SK-N-MC (cell line): ENCODE data around the gene CDC42BPB.

Experiments used
- DNase-seq: peaks from one replicate; pipeline ENCODE4 v3.0.0-alpha.2; 2011; ENCODE audit warnings: low read depth, low spot score
- H3K27ac ChIP-seq: fragments of 200-600 bp; sonication (generic); 2 replicates; pipeline ENCODE4 v1.5.1; 2016; ENCODE audit warnings: mixed run types
- H3K36me3 ChIP-seq: fragments of 200-600 bp; sonication (generic); 2 replicates; pipeline ENCODE4 v1.6.1; 2017; ENCODE audit warnings: antibody characterized with exemption, low read length, mixed read lengths; ENCODE audit not compliant: insufficient read depth
- H3K4me3 ChIP-seq: fragments of 200-600 bp; sonication (generic); 2 replicates; pipeline ENCODE4 v1.5.1; 2016
- H3K9ac ChIP-seq: fragments of 200-600 bp; sonication (generic); 2 replicates; pipeline ENCODE4 v1.8.0; 2017; ENCODE audit warnings: mixed run types, mixed read lengths; ENCODE audit not compliant: insufficient read length
- H3K9me3 ChIP-seq: fragments of 200-600 bp; sonication (generic); 2 replicates; pipeline ENCODE4 v1.6.1; 2017; ENCODE audit warnings: low read depth, mild to moderate bottlenecking, antibody characterized with exemption, low read length, moderate library complexity, mixed read lengths
- EZH2 ChIP-seq: fragments of 200-600 bp; sonication (generic); IDR thresholded peaks from one replicate; pipeline ENCODE4 v1.6.1; 2017; ENCODE audit warnings: antibody characterized with exemption
- FOXP2 ChIP-seq: optimal IDR thresholded peaks from 2 replicates; pipeline ENCODE3; 2011; ENCODE audit warnings: mild to moderate bottlenecking, moderate library complexity; ENCODE audit not compliant: insufficient read depth; ENCODE audit errors: extremely low read length, control extremely low read depth
- POLR2AphosphoS5 ChIP-seq: IDR thresholded peaks from 2 replicates; pipeline ENCODE4 v1.6.1; 2012; ENCODE audit warnings: mild to moderate bottlenecking, low read depth, low read length, borderline replicate concordance

The CDC42BPB gene

GRCh38 chr14:103014466-103015228 lies 42.7 kb downstream of the CDC42BPB start:
- H3K36me3 ChIP-seq, result no peaks in the 10 kb centered on the region
- peak overlapping the region; percentile 93 for H3K27ac ChIP-seq
- no peaks in the 10 kb centered on the region for H3K9me3 ChIP-seq
- DNase-seq, result peak; percentile 45
- H3K4me3 ChIP-seq, result peak overlapping the region; percentile 74
- peak overlapping the region; percentile 63 for H3K9ac ChIP-seq
- TF ChIP-seq POLR2AphosphoS5 (no peak), FOXP2 (peak; percentile 62)

- no peak for TF ChIP-seq FOXP2
- no peak for TF ChIP-seq EZH2
- TF ChIP-seq POLR2AphosphoS5, result no peak
- no peak for DNase-seq
- no peak overlapping the region for H3K27ac ChIP-seq
- peaks cover 5% of the 10 kb centered on the region; the same call in 1 of the 2 replicates for H3K36me3 ChIP-seq
- no peak overlapping the region for H3K4me3 ChIP-seq
- no peak overlapping the region for H3K9ac ChIP-seq
- H3K9me3 ChIP-seq, result no peaks in the 10 kb centered on the region
Measured at GRCh38 chr14:103013028-103013427, 44.3 kb downstream of the CDC42BPB start.

GRCh38 chr14:103009559-103009958 lies 47.8 kb downstream of the CDC42BPB start:
- H3K27ac ChIP-seq, result peak overlapping the region; percentile 40; the same call in 1 of the 2 replicates
- no peak for DNase-seq
- H3K36me3 ChIP-seq, result peaks cover 7% of the 10 kb centered on the region; the same call in 1 of the 2 replicates
- no peaks in the 10 kb centered on the region for H3K9me3 ChIP-seq
- H3K9ac ChIP-seq, result no peak overlapping the region
- TF ChIP-seq POLR2AphosphoS5, result no peak
- no peak overlapping the region for H3K4me3 ChIP-seq

GRCh38 chr14:103008768-103009357 lies 48.5 kb downstream of the CDC42BPB start:
- TF ChIP-seq FOXP2 (no peak), EZH2 (no peak), POLR2AphosphoS5 (no peak)
- no peak for DNase-seq
- Histone ChIP-seq H3K9me3 (no peaks in the 10 kb centered on the region), H3K9ac (no peak overlapping the region), H3K36me3 (peaks cover 7% of the 10 kb centered on the region; the same call in 1 of the 2 replicates), H3K4me3 (no peak overlapping the region), H3K27ac (no peak overlapping the region)

GRCh38 chr14:103008126-103008525 lies 49.2 kb downstream of the CDC42BPB start:
- no peak for TF ChIP-seq EZH2
- no peak for TF ChIP-seq POLR2AphosphoS5
- TF ChIP-seq FOXP2, result no peak
- Histone ChIP-seq H3K4me3 (no peak overlapping the region), H3K27ac (no peak overlapping the region), H3K9me3 (no peaks in the 10 kb centered on the region), H3K36me3 (peaks cover 7% of the 10 kb centered on the region; the same call in 1 of the 2 replicates), H3K9ac (no peak overlapping the region)
- no peak for DNase-seq

GRCh38 chr14:103007555-103007954 lies 49.8 kb downstream of the CDC42BPB start:
- DNase-seq, result no peak
- Histone ChIP-seq H3K36me3 (peaks cover 7% of the 10 kb centered on the region; the same call in 1 of the 2 replicates), H3K4me3 (no peak overlapping the region), H3K27ac (no peak overlapping the region), H3K9ac (no peak overlapping the region), H3K9me3 (no peaks in the 10 kb centered on the region)
- no peak for TF ChIP-seq EZH2
- TF ChIP-seq POLR2AphosphoS5, result no peak
- TF ChIP-seq FOXP2, result no peak

GRCh38 chr14:103006991-103007520 lies 50.3 kb downstream of the CDC42BPB start:
- Histone ChIP-seq H3K9me3 (no peaks in the 10 kb centered on the region), H3K4me3 (no peak overlapping the region), H3K36me3 (peaks cover 7% of the 10 kb centered on the region; the same call in 1 of the 2 replicates), H3K27ac (no peak overlapping the region), H3K9ac (no peak overlapping the region)
- DNase-seq, result no peak
- TF ChIP-seq POLR2AphosphoS5 (no peak), EZH2 (no peak), FOXP2 (no peak)

GRCh38 chr14:103006106-103006505 lies 51.2 kb downstream of the CDC42BPB start:
- Histone ChIP-seq H3K9ac (no peak overlapping the region), H3K9me3 (no peaks in the 10 kb centered on the region), H3K36me3 (peaks cover 7% of the 10 kb centered on the region; the same call in 1 of the 2 replicates), H3K27ac (no peak overlapping the region), H3K4me3 (no peak overlapping the region)
- TF ChIP-seq FOXP2 (no peak), EZH2 (no peak), POLR2AphosphoS5 (no peak)
- no peak for DNase-seq

GRCh38 chr14:103003850-103004249 lies 53.5 kb downstream of the CDC42BPB start:
- H3K9ac ChIP-seq, result no peak overlapping the region
- H3K27ac ChIP-seq, result no peak overlapping the region
- TF ChIP-seq EZH2 (no peak), POLR2AphosphoS5 (no peak), FOXP2 (no peak)
- peaks cover 16% of the 10 kb centered on the region; the same call in 1 of the 2 replicates for H3K36me3 ChIP-seq
- H3K9me3 ChIP-seq, result no peaks in the 10 kb centered on the region
- DNase-seq, result no peak
- no peak overlapping the region for H3K4me3 ChIP-seq
